Endothelial cell (in vitro differentiated cells): Measurements from ENCODE around the gene CTNNBL1. TPM values are rescaled to one million over a fixed set of nuclear protein-coding genes. Genes with fewer than 3 reads are reported as not detected.
"Not testable (repeated sequence)": the region's sequence is repeated elsewhere in the genome, so short reads cannot be mapped to it uniquely, and the experiment has no call there.

Experiments
- DNase-seq: peaks from one replicate; pipeline ENCODE4 v3.0.0; 2021; ENCODE audit warnings: low spot score
- H3K27ac Mint-ChIP-seq: one replicate; pipeline ENCODE4 v1.8.0; 2021; ENCODE audit warnings: mixed read lengths, inconsistent platforms; ENCODE audit not compliant: unreplicated experiment
- H3K27me3 Mint-ChIP-seq: one replicate; pipeline ENCODE4 v1.8.0; 2021; ENCODE audit warnings: mild to moderate bottlenecking, moderate library complexity, mixed read lengths, inconsistent platforms; ENCODE audit not compliant: unreplicated experiment
- H3K36me3 Mint-ChIP-seq: one replicate; pipeline ENCODE4 v1.8.0; 2021; ENCODE audit warnings: mild to moderate bottlenecking, low read depth, mixed read lengths, inconsistent platforms; ENCODE audit not compliant: unreplicated experiment
- H3K4me1 Mint-ChIP-seq: one replicate; pipeline ENCODE4 v1.8.0; 2021; ENCODE audit warnings: mild to moderate bottlenecking, mixed read lengths, inconsistent platforms; ENCODE audit not compliant: unreplicated experiment
- H3K4me3 Mint-ChIP-seq: one replicate; pipeline ENCODE4 v1.8.0; 2021; ENCODE audit warnings: mild to moderate bottlenecking, mixed read lengths, inconsistent platforms; ENCODE audit not compliant: unreplicated experiment
- H3K9me3 Mint-ChIP-seq: one replicate; pipeline ENCODE4 v1.8.0; 2021; ENCODE audit warnings: mixed read lengths, inconsistent platforms; ENCODE audit not compliant: unreplicated experiment
- CTCF ChIP-seq: fragments of 200-600 bp; sonication (generic); IDR thresholded peaks from one replicate; pipeline ENCODE4 v1.5.0; 2021; ENCODE audit warnings: antibody characterized with exemption; ENCODE audit not compliant: unreplicated experiment
- total RNA-seq: library from RNA; stranded (reverse); fragmentation: NEBNext Ultra II Directional; extraction: Animal tissue kit (Norgen Biotek cat#: 25700); gene quantifications from one replicate; pipeline ENCODE4 v1.2.1, GENCODE V29; 2021; ENCODE audit not compliant: unreplicated experiment

CTNNBL1 gene
- total RNA-seq, 1 donor from 2014 or later, result 84.8 TPM

GRCh38 chr20:37661519-37661918, 32.3 kb upstream of the CTNNBL1 start:
- H3K4me3 Mint-ChIP-seq, result no peak overlapping the region
- no peak for DNase-seq
- H3K36me3 Mint-ChIP-seq, result no peaks in the 10 kb centered on the region
- no peak for TF ChIP-seq CTCF
- H3K27me3 Mint-ChIP-seq, result no peaks in the 10 kb centered on the region
- no peaks in the 10 kb centered on the region for H3K4me1 Mint-ChIP-seq
- no peak overlapping the region for H3K27ac Mint-ChIP-seq
- no peaks in the 10 kb centered on the region for H3K9me3 Mint-ChIP-seq

- Mint-ChIP-seq H3K36me3 (no peaks in the 10 kb centered on the region), H3K4me1 (no peaks in the 10 kb centered on the region), H3K27me3 (no peaks in the 10 kb centered on the region), H3K9me3 (no peaks in the 10 kb centered on the region), H3K4me3 (no peak overlapping the region), H3K27ac (no peak overlapping the region)
- no peak for DNase-seq
- no peak for TF ChIP-seq CTCF
Measured at GRCh38 chr20:37662308-37662707, 31.5 kb upstream of the CTNNBL1 start.

GRCh38 chr20:37664595-37664994, 29.2 kb upstream of the CTNNBL1 start:
- not testable (repeated sequence) for H3K36me3 Mint-ChIP-seq, H3K4me3 Mint-ChIP-seq, H3K27ac Mint-ChIP-seq, DNase-seq, H3K4me1 Mint-ChIP-seq, H3K9me3 Mint-ChIP-seq, H3K27me3 Mint-ChIP-seq

- TF ChIP-seq CTCF, result no peak
- Mint-ChIP-seq H3K27ac (no peak overlapping the region), H3K4me1 (peaks cover 7% of the 10 kb centered on the region), H3K36me3 (no peaks in the 10 kb centered on the region), H3K9me3 (no peaks in the 10 kb centered on the region), H3K4me3 (no peak overlapping the region), H3K27me3 (no peaks in the 10 kb centered on the region)
- DNase-seq, result no peak
Measured at GRCh38 chr20:37668166-37668565, 25.7 kb upstream of the CTNNBL1 start.

- H3K9me3 Mint-ChIP-seq, result no peaks in the 10 kb centered on the region
- H3K4me1 Mint-ChIP-seq, result peaks cover 7% of the 10 kb centered on the region
- no peak for TF ChIP-seq CTCF
- DNase-seq, result no peak
- no peak overlapping the region for H3K4me3 Mint-ChIP-seq
- no peaks in the 10 kb centered on the region for H3K27me3 Mint-ChIP-seq
- no peak overlapping the region for H3K27ac Mint-ChIP-seq
- no peaks in the 10 kb centered on the region for H3K36me3 Mint-ChIP-seq
Measured at GRCh38 chr20:37669062-37669772, 24.6 kb upstream of the CTNNBL1 start.
